GM12878 (cell line): ENCODE data around the gene EN1. TPM values are rescaled to one million over a fixed set of nuclear protein-coding genes. Genes with fewer than 3 reads are reported as not detected.

Experiments
- ATAC-seq: fragments of 200-7000 bp; cut with Tn5 transposase; 3 replicates; pipeline ENCODE4 v1.9.1; 2020; ENCODE audit warnings: mild to moderate bottlenecking, moderate library complexity
- BruUV-seq: library from RNA; stranded (reverse); fragments of 400-500 nt; replicated peaks from 2 replicates; lab custom pipeline; 2021; lab: Mats Ljungman, UMichigan
- CTCF ChIA-PET: fragments of 300-600 bp; sonication (Branson Sonifier 250); formaldehyde crosslinking; extraction: SDS; loops from one replicate; lab custom pipeline; 2021; ENCODE audit warnings: inconsistent platforms; lab: Yijun Ruan, JAX
- POLR2A ChIA-PET: fragments of 350-600 bp; formaldehyde crosslinking; extraction: SDS; loops from one replicate; lab custom pipeline; 2021; ENCODE audit warnings: inconsistent platforms; lab: Charles Lee
- RAD21 ChIA-PET: fragments of 300-600 bp; sonication (Branson Sonifier 250); formaldehyde crosslinking; loops from one replicate; lab custom pipeline; 2023; ENCODE audit warnings: antibody characterized with exemption; ENCODE audit not compliant: unreplicated experiment; lab: Charles Lee
- SMC1A ChIA-PET: fragments of 300-600 bp; sonication (Branson Sonifier 250); formaldehyde crosslinking; loops from one replicate; lab custom pipeline; 2023; ENCODE audit not compliant: unreplicated experiment, uncharacterized antibody; lab: Charles Lee
- DNase-seq: peaks from one replicate; pipeline ENCODE4 v3.0.0-alpha.2; 2011; ENCODE audit warnings: low read depth, low spot score
- FAIRE-seq: peaks from 3 replicates; lab custom pipeline; 2011; peaks lifted over from hg19 to GRCh38; lab: Jason Lieb, UNC
- H2AFZ ChIP-seq: 2 replicates; pipeline ENCODE4 v1.6.0; 2011; ENCODE audit warnings: low read depth, low read length, control low read depth; ENCODE audit not compliant: control insufficient read depth
- H3K27ac ChIP-seq: 2 replicates; pipeline ENCODE4 v1.5.1; 2011; ENCODE audit warnings: control low read depth; ENCODE audit not compliant: control insufficient read depth, insufficient read depth
- H3K27me3 ChIP-seq, 2 experiments: replicated peaks in 1 of 2; 2 replicates each; pipeline versions ENCODE4 v1.6.0 to v1.6.1; 2011; ENCODE audit warnings: low read length in 1 of 2; ENCODE audit not compliant: control insufficient read depth in 2 of 2, insufficient read depth in 2 of 2
- H3K36me3 ChIP-seq, 2 experiments: 2 replicates each; pipeline ENCODE4 v1.5.1; 2011; ENCODE audit warnings: low read length in 1 of 2; ENCODE audit not compliant: control insufficient read depth in 2 of 2, insufficient read depth in 2 of 2
- H3K4me1 ChIP-seq: 2 replicates; pipeline ENCODE4 v1.6.1; 2011; ENCODE audit warnings: mild to moderate bottlenecking, low read length, moderate library complexity, mixed read lengths; ENCODE audit not compliant: control insufficient read depth, insufficient read depth
- H3K4me2 ChIP-seq: 2 replicates; pipeline ENCODE4 v1.6.0; 2011; ENCODE audit warnings: control low read depth; ENCODE audit not compliant: control insufficient read depth, insufficient read depth
- H3K4me3 ChIP-seq: fragments of 200-600 bp; sonication (generic); 2 replicates; pipeline ENCODE4 v1.5.1; 2016
- H3K79me2 ChIP-seq: 2 replicates; pipeline ENCODE4 v1.6.0; 2011; ENCODE audit warnings: low read length; ENCODE audit not compliant: control insufficient read depth, insufficient read depth
- H3K9ac ChIP-seq: 2 replicates; pipeline ENCODE4 v1.8.0; 2011; ENCODE audit warnings: low read length, control low read depth, mixed read lengths; ENCODE audit not compliant: control insufficient read depth, insufficient read depth
- H3K9me3 ChIP-seq: replicated peaks from 3 replicates; pipeline ENCODE4 v1.5.1; 2011; ENCODE audit warnings: mild to moderate bottlenecking, low read length; ENCODE audit not compliant: control insufficient read depth, insufficient read depth
- H4K20me1 ChIP-seq: 2 replicates; pipeline ENCODE4 v1.6.0; 2011; ENCODE audit not compliant: control insufficient read depth, insufficient read depth
- E2F4 ChIP-seq: IDR thresholded peaks from 2 replicates; pipeline ENCODE4 v1.6.1; 2012; ENCODE audit warnings: low read depth, low read length, improper control_type of control experiment
- IKZF2 ChIP-seq, 2 experiments: fragments of 450-650 bp; IDR thresholded peaks; 2 replicates each; pipeline ENCODE4 v1.6.1; 2017; ENCODE audit warnings: mild to moderate bottlenecking in 2 of 2, moderate library complexity in 2 of 2
- MEF2A ChIP-seq: IDR thresholded peaks from 2 replicates; pipeline ENCODE4 v1.6.1; 2011; ENCODE audit warnings: low read depth, mild to moderate bottlenecking, low read length, moderate library complexity; ENCODE audit not compliant: insufficient read depth
- NBN ChIP-seq: fragments of 450-650 bp; IDR thresholded peaks from 2 replicates; pipeline ENCODE4 v1.6.1; 2016
- PAX8 ChIP-seq: fragments of 450-650 bp; IDR thresholded peaks from 2 replicates; pipeline ENCODE4 v1.6.1; 2017; ENCODE audit warnings: mild to moderate bottlenecking, moderate library complexity
- RAD51 ChIP-seq: fragments of 450-650 bp; IDR thresholded peaks from 2 replicates; pipeline ENCODE4 v1.6.1; 2016; ENCODE audit warnings: moderate library complexity, mild to moderate bottlenecking, inconsistent platforms
- STAT1 ChIP-seq: fragments of 450-650 bp; conservative IDR thresholded peaks from 2 replicates; pipeline ENCODE4 v1.6.1; 2014; ENCODE audit warnings: antibody characterized with exemption, mild to moderate bottlenecking
- ZBTB11 ChIP-seq: fragments of 450-650 bp; formaldehyde crosslinking; IDR thresholded peaks from 2 replicates; pipeline ENCODE4 v1.5.0; 2022; ENCODE audit warnings: mild to moderate bottlenecking, missing genetic modification characterization
- ZBTB33 ChIP-seq: fragments of 450-650 bp; IDR thresholded peaks from 2 replicates; pipeline ENCODE4 v1.6.1; 2017; ENCODE audit warnings: mild to moderate bottlenecking
- WGBS: methylation state at CpG from one replicate; pipeline ENCODE4 v1.1.6; 2016; ENCODE audit warnings: low lambda C conversion rate; ENCODE audit not compliant: insufficient replicate concordance, insufficient coverage; ENCODE audit errors: missing lambda C conversion rate; 5-methylcytosine and 5-hydroxymethylcytosine counted together
- in situ Hi-C: fragments of 300-500 bp; cut with MboI; formaldehyde crosslinking; loops from 9 replicates; pipeline ENCODE4 v1.14.3; 2018; ENCODE audit warnings: mixed read lengths
- intact Hi-C: fragments of 100-400 bp; cut with micrococcal nuclease; formaldehyde crosslinking; loops from one replicate; pipeline ENCODE4 v1.14.2; 2022; ENCODE audit not compliant: unreplicated experiment
- polyA plus RNA-seq, 11 experiments: library from polyadenylated mRNA; depleted of rRNA in 4 of 11; unstranded in 6 of 11; stranded (reverse) in 5 of 11; fragments of >200 nt; fragmentation: Nextera tagmentation in 4 of 11; fragmentation: Illumina TruSeq in 1 of 11; extraction: Ambion mirVana in 4 of 11; extraction: Trizol in 1 of 11; gene quantifications; 1 replicate in 1 of 11; 2 replicates in 10 of 11; pipeline versions ENCODE4 v1.2.1 to v1.2.3, GENCODE V29; 2011 to 2016; ENCODE audit warnings: inconsistent platforms in 2 of 11, missing spikeins in 2 of 11, low read depth in 1 of 11
- total RNA-seq, 4 experiments: library from RNA; depleted of rRNA in 3 of 4; stranded (reverse); fragments of >200 nt in 3 of 4; fragmentation: Illumina TruSeq in 1 of 4; extraction: Trizol in 1 of 4; gene quantifications; 2 replicates each; pipeline versions ENCODE4 v1.2.1 to v1.2.3, GENCODE V29; 2013 to 2021

EN1 gene
- total and polyA plus RNA-seq, 10 of the 15 experiments (the other 5 are each of a cell fraction or from before 2014, with no cell fraction given), result not detected

GRCh38 chr2:118880501-118880900 is 33.1 kb upstream of the EN1 start:
- TF ChIP-seq E2F4, result no peak
- TF ChIP-seq, all 136 proteins: peak for 0
- BruUV-seq, result no TSS peak
- in situ Hi-C loops (loop anchor here (5.0 to 10.0 kb wide), 3 partner anchors 297 to 604 kb away; no protein-coding TSS in a partner anchor), intact Hi-C loops (loop anchor here (2.0 to 10.0 kb wide), 3 partner anchors 134 to 597 kb away; no protein-coding TSS in a partner anchor)
- H2AFZ ChIP-seq, result no peak overlapping the region
- no peak overlapping the region for H3K9ac ChIP-seq
- DNase-seq (no peak), ATAC-seq (no peak), FAIRE-seq (no peak)
- no peaks in the 10 kb centered on the region for H3K36me3 ChIP-seq
- H3K27me3 ChIP-seq, result no peaks in the 10 kb centered on the region
- ChIA-PET CTCF (interaction anchor here (0.6 to 4.7 kb wide), 10 partner anchors 8 to 423 kb away, joined by 3 to 54 read pairs (median 9); no protein-coding TSS in a partner anchor), SMC1A (interaction anchor here (1.3 to 2.6 kb wide), 4 partner anchors 9 to 292 kb away, joined by 4 to 8 read pairs (median 6); no protein-coding TSS in a partner anchor), POLR2A (no interaction called here), RAD21 (interaction anchor here (1.2 to 4.2 kb wide), 3 partner anchors 127 to 605 kb away, joined by 3 to 29 read pairs (median 10); no protein-coding TSS in a partner anchor)
- WGBS, result 22% methylated on average over 4 of the region's 4 CpGs
- no peak overlapping the region for H3K4me3 ChIP-seq
- no peak overlapping the region for H3K4me2 ChIP-seq
- no peaks in the 10 kb centered on the region for H4K20me1 ChIP-seq
- H3K4me1 ChIP-seq, result no peaks in the 10 kb centered on the region
- no peaks in the 10 kb centered on the region for H3K9me3 ChIP-seq
- H3K27ac ChIP-seq, result no peak overlapping the region
- no peaks in the 10 kb centered on the region for H3K79me2 ChIP-seq

GRCh38 chr2:118878531-118879149 is 31.2 kb upstream of the EN1 start:
- intact Hi-C loops, result no loop called here
- H2AFZ ChIP-seq, result no peak overlapping the region
- H3K27ac ChIP-seq, result no peak overlapping the region
- BruUV-seq, result no TSS peak
- H3K4me2 ChIP-seq, result no peak overlapping the region
- H4K20me1 ChIP-seq, result no peaks in the 10 kb centered on the region
- H3K9me3 ChIP-seq, result no peaks in the 10 kb centered on the region
- H3K4me1 ChIP-seq, result no peaks in the 10 kb centered on the region
- H3K9ac ChIP-seq, result no peak overlapping the region
- ChIA-PET RAD21 (no interaction called here), SMC1A (interaction anchor here (0.6 to 0.8 kb wide), 2 partner anchors 169 to 596 kb away, joined by 3 to 4 read pairs; no protein-coding TSS in a partner anchor), POLR2A (no interaction called here), CTCF (no interaction called here)
- ATAC-seq (no peak), DNase-seq (no peak), FAIRE-seq (no peak)
- in situ Hi-C loops, result no loop called here
- 3% methylated on average over 2 of the region's 2 CpGs for WGBS
- H3K27me3 ChIP-seq, result no peaks in the 10 kb centered on the region; a peak in 1 of 4 replicates
- no peaks in the 10 kb centered on the region for H3K36me3 ChIP-seq
- H3K79me2 ChIP-seq, result no peaks in the 10 kb centered on the region
- no peak overlapping the region for H3K4me3 ChIP-seq
- no peak for TF ChIP-seq ZBTB11 (CRISPR knock-in tag)
- no peak for TF ChIP-seq STAT1
- no peak for TF ChIP-seq IKZF2 (IDR thresholded peaks at IDR 0.05)
- no peak for TF ChIP-seq PAX8
- no peak for TF ChIP-seq NBN
- TF ChIP-seq ZBTB33, result no peak
- no peak for TF ChIP-seq RAD51
- no peak for TF ChIP-seq MEF2A
